GM12878 (cell line): Measurements from ENCODE around the gene LMLN.

ENCODE experiments used
- CREM ChIP-seq: IDR thresholded peaks from 2 replicates; pipeline ENCODE4 v1.6.1; 2014; ENCODE audit warnings: antibody characterized with exemption, low read depth
- EP300 ChIP-seq, 2 experiments: fragments of 150-350 bp in 1 of 2; IDR thresholded peaks; 2 replicates each; pipeline ENCODE4 v1.6.1; 2011 to 2012; ENCODE audit warnings: low read depth in 2 of 2, low read length in 2 of 2, borderline replicate concordance in 1 of 2, improper control_type of control experiment in 1 of 2, inconsistent platforms in 1 of 2; ENCODE audit not compliant: control insufficient read depth in 1 of 2
- ETV6 ChIP-seq, 2 experiments: fragments of 450-650 bp in 1 of 2; IDR thresholded peaks in 1 of 2; conservative IDR thresholded peaks in 1 of 2; 2 replicates each; pipeline ENCODE4 v1.6.1; 2014; ENCODE audit warnings: antibody characterized with exemption in 1 of 2, borderline replicate concordance in 1 of 2, low read depth in 1 of 2, mild to moderate bottlenecking in 1 of 2, moderate library complexity in 1 of 2
- GABPA ChIP-seq: IDR thresholded peaks from 2 replicates; pipeline ENCODE4 v1.6.1; 2014; ENCODE audit warnings: antibody characterized with exemption, low read depth, mild to moderate bottlenecking, inconsistent platforms
- JUND ChIP-seq: IDR thresholded peaks from 2 replicates; pipeline ENCODE4 v1.6.1; 2012; ENCODE audit warnings: low read depth, mild to moderate bottlenecking, low read length, improper control_type of control experiment, moderate library complexity
- KAT2A ChIP-seq: conservative IDR thresholded peaks from 2 replicates; pipeline ENCODE4 v1.6.1; 2011; ENCODE audit warnings: low read depth, low read length; ENCODE audit not compliant: control insufficient read depth
- POLR2A ChIP-seq: IDR thresholded peaks from 2 replicates; pipeline ENCODE4 v1.6.1; 2011; ENCODE audit warnings: low read depth, mild to moderate bottlenecking, low read length
- POLR2AphosphoS5 ChIP-seq: IDR thresholded peaks from 2 replicates; pipeline ENCODE4 v1.6.1; 2011; ENCODE audit warnings: mild to moderate bottlenecking, low read length, inconsistent platforms
- YY1 ChIP-seq: IDR thresholded peaks from 2 replicates; pipeline ENCODE4 v1.6.1; 2011; ENCODE audit warnings: low read depth, mild to moderate bottlenecking, low read length
- TF ChIP-seq, protein P1 (sequence below): IDR thresholded peaks from 2 replicates; pipeline ENCODE4 v1.6.1; 2011; ENCODE audit warnings: low read depth, low read length, improper control_type of control experiment, borderline replicate concordance
- TF ChIP-seq, protein P2 (sequence below), 3 experiments: IDR thresholded peaks in 2 of 3; conservative IDR thresholded peaks in 1 of 3; 2 replicates each; pipeline ENCODE4 v1.5.1; 2011; ENCODE audit warnings: low read depth in 3 of 3, low read length in 3 of 3, mild to moderate bottlenecking in 3 of 3, control low read depth in 2 of 3, moderate library complexity in 2 of 3, inconsistent platforms in 1 of 3, mixed read lengths in 1 of 3; ENCODE audit not compliant: control insufficient read depth in 2 of 3, insufficient read depth in 1 of 3; ENCODE audit errors: extremely low read depth in 1 of 3
- TF ChIP-seq, protein P3 (sequence below): IDR thresholded peaks from 2 replicates; pipeline ENCODE4 v1.6.1; 2012; ENCODE audit warnings: low read length, inconsistent platforms

DNA sequence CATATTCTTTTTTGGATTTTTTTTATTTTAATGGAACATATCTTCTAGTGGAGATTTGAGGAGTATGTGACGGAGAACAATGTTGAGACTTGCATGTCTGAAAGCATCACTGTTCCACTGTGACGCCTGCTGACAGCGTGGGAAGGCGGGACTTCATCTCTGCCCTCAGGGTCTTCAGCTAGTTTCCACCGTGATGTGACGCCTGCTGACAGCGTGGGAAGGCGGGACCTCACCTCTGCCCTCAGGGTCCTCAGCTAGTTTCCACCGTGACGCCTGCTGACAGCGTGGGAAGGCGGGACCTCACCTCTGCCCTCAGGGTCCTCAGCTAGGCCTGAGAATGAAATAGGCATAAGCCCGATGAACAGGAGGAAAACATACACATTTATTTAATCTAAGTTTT lies 70.7 kb downstream of the LMLN start:
- no peak for TF ChIP-seq JUND
- TF ChIP-seq EP300 (IDR thresholded peaks at IDR 0.05; ENCODE audit: borderline replicate concordance in 1 of 2, control insufficient read depth in 1 of 2, low read depth in 2 of 2, low read length in 2 of 2): no peak
- TF ChIP-seq CREM: no peak
- no peak for TF ChIP-seq POLR2AphosphoS5
- TF ChIP-seq, protein P1, sequence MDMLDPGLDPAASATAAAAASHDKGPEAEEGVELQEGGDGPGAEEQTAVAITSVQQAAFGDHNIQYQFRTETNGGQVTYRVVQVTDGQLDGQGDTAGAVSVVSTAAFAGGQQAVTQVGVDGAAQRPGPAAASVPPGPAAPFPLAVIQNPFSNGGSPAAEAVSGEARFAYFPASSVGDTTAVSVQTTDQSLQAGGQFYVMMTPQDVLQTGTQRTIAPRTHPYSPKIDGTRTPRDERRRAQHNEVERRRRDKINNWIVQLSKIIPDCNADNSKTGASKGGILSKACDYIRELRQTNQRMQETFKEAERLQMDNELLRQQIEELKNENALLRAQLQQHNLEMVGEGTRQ: no peak
- TF ChIP-seq, protein P2, sequence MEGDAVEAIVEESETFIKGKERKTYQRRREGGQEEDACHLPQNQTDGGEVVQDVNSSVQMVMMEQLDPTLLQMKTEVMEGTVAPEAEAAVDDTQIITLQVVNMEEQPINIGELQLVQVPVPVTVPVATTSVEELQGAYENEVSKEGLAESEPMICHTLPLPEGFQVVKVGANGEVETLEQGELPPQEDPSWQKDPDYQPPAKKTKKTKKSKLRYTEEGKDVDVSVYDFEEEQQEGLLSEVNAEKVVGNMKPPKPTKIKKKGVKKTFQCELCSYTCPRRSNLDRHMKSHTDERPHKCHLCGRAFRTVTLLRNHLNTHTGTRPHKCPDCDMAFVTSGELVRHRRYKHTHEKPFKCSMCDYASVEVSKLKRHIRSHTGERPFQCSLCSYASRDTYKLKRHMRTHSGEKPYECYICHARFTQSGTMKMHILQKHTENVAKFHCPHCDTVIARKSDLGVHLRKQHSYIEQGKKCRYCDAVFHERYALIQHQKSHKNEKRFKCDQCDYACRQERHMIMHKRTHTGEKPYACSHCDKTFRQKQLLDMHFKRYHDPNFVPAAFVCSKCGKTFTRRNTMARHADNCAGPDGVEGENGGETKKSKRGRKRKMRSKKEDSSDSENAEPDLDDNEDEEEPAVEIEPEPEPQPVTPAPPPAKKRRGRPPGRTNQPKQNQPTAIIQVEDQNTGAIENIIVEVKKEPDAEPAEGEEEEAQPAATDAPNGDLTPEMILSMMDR (IDR thresholded peaks at IDR 0.05 in 2 of 3, conservative IDR thresholded peaks at IDR 0.05 in 1 of 3; ENCODE audit: control insufficient read depth in 2 of 3, extremely low read depth in 1 of 3, insufficient read depth in 1 of 3, low read depth in 3 of 3, low read length in 3 of 3): no peak
- no peak for TF ChIP-seq YY1
- TF ChIP-seq, protein P3, sequence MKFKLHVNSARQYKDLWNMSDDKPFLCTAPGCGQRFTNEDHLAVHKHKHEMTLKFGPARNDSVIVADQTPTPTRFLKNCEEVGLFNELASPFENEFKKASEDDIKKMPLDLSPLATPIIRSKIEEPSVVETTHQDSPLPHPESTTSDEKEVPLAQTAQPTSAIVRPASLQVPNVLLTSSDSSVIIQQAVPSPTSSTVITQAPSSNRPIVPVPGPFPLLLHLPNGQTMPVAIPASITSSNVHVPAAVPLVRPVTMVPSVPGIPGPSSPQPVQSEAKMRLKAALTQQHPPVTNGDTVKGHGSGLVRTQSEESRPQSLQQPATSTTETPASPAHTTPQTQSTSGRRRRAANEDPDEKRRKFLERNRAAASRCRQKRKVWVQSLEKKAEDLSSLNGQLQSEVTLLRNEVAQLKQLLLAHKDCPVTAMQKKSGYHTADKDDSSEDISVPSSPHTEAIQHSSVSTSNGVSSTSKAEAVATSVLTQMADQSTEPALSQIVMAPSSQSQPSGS: no peak
- no peak for TF ChIP-seq ETV6 (conservative IDR thresholded peaks at IDR 0.05 in 1 of 2, IDR thresholded peaks at IDR 0.05 in 1 of 2; ENCODE audit: borderline replicate concordance in 1 of 2, low read depth in 1 of 2)
- no peak for TF ChIP-seq POLR2A
- TF ChIP-seq KAT2A: no peak
- TF ChIP-seq GABPA: no peak
